ENCODE results near the gene ABHD1. TPM values are rescaled to one million over a fixed set of nuclear protein-coding genes. Genes with fewer than 3 reads are reported as not detected.

The ABHD1 gene
- total and polyA plus RNA-seq, 2 donors (not counting 1 experiment from before 2014, with no cell fraction given), result 0.08 to 0.17 TPM

DNA sequence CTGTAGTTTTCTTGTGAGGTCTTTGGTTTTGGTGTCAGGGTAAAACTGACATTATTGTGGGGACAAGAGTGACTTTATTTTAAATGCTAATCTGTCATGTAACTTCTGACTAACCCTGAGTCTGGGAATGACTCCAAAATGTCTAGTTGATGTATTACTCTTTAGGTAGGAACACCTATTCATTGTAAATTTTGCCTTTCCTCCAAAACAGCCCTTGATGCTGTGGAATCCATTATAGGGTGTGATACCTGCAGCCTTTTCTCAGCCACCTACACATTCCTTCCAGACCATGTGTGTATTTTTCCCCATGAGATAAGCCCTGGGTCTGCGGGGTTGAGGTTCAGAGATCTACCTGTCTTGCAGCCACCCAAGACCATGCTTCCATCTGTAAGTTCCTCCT is 19.7 kb downstream of the ABHD1 start:
- Histone ChIP-seq H3K9me3 (ENCODE audit: control insufficient read depth, insufficient read depth, low read depth, low read length) (no peaks in the 10 kb centered on the region), H3K4me1 (ENCODE audit: control insufficient read depth, extremely low read depth, insufficient read depth, low read length) (no peaks in the 10 kb centered on the region), H3K4me2 (ENCODE audit: extremely low read depth, insufficient read depth, low read length) (no peak overlapping the region), H3K4me3 (replicated peaks in 1 of 4; ENCODE audit: control extremely low read depth in 1 of 4, insufficient read depth in 1 of 4, low read depth in 3 of 4, low read length in 4 of 4) (no peak overlapping the region), H3K36me3 (ENCODE audit: control insufficient read depth, insufficient read depth, low read length) (no peaks in the 10 kb centered on the region), H2AFZ (ENCODE audit: low read length) (no peak overlapping the region), H3K27me3 (ENCODE audit: control insufficient read depth, insufficient read depth, low read length) (peaks cover 19% of the 10 kb centered on the region), H4K20me1 (ENCODE audit: control insufficient read depth, extremely low read depth, insufficient read depth, low read length) (no peaks in the 10 kb centered on the region), H3K9ac (ENCODE audit: insufficient read depth, low read length) (no peak overlapping the region), H3K79me2 (ENCODE audit: control insufficient read depth, insufficient read depth, low read length) (no peaks in the 10 kb centered on the region), H3K27ac (ENCODE audit: insufficient read depth, low read length) (no peak overlapping the region)
- DNase-seq (ENCODE audit: low read depth in 2 of 2), result no peak
- TF ChIP-seq, protein P1, sequence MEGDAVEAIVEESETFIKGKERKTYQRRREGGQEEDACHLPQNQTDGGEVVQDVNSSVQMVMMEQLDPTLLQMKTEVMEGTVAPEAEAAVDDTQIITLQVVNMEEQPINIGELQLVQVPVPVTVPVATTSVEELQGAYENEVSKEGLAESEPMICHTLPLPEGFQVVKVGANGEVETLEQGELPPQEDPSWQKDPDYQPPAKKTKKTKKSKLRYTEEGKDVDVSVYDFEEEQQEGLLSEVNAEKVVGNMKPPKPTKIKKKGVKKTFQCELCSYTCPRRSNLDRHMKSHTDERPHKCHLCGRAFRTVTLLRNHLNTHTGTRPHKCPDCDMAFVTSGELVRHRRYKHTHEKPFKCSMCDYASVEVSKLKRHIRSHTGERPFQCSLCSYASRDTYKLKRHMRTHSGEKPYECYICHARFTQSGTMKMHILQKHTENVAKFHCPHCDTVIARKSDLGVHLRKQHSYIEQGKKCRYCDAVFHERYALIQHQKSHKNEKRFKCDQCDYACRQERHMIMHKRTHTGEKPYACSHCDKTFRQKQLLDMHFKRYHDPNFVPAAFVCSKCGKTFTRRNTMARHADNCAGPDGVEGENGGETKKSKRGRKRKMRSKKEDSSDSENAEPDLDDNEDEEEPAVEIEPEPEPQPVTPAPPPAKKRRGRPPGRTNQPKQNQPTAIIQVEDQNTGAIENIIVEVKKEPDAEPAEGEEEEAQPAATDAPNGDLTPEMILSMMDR (conservative IDR thresholded peaks at IDR 0.05 in 1 of 2, IDR thresholded peaks at IDR 0.05 in 1 of 2; ENCODE audit: low read depth in 1 of 2, low read length in 2 of 2), result no peak
- no peak for TF ChIP-seq EZH2 (IDR thresholded peaks at IDR 0.05; ENCODE audit: low read length, missing control alignments)

DNA sequence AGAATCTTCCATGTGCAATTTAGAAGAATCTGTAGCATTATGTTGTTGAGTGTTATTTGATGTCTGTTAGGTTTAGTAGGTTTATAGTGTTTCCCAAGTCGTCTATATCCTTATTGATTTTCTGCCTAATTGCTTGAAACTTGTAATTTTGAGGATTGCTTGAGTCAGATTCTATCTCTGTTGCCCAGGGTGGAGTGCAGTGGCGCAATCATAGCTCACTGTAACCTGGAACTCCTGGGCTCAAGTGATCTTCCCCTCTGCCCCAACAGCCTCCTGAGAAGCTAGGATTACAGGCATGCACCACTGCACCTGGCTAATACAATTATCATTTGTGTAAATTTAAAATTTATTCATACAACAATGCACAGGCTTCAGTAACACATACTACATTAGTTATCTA is 22.1 kb downstream of the ABHD1 start:
- Histone ChIP-seq H3K4me1 (ENCODE audit: control insufficient read depth, extremely low read depth, insufficient read depth, low read length) (no peaks in the 10 kb centered on the region), H3K79me2 (ENCODE audit: control insufficient read depth, insufficient read depth, low read length) (no peaks in the 10 kb centered on the region), H3K36me3 (ENCODE audit: control insufficient read depth, insufficient read depth, low read length) (no peaks in the 10 kb centered on the region), H3K9me3 (ENCODE audit: control insufficient read depth, insufficient read depth, low read depth, low read length) (no peaks in the 10 kb centered on the region), H2AFZ (ENCODE audit: low read length) (no peak overlapping the region), H4K20me1 (ENCODE audit: control insufficient read depth, extremely low read depth, insufficient read depth, low read length) (no peaks in the 10 kb centered on the region), H3K4me2 (ENCODE audit: extremely low read depth, insufficient read depth, low read length) (no peak overlapping the region), H3K27ac (ENCODE audit: insufficient read depth, low read length) (no peak overlapping the region), H3K4me3 (replicated peaks in 1 of 4; ENCODE audit: control extremely low read depth in 1 of 4, insufficient read depth in 1 of 4, low read depth in 3 of 4, low read length in 4 of 4) (no peak overlapping the region), H3K27me3 (ENCODE audit: control insufficient read depth, insufficient read depth, low read length) (peaks cover 33% of the 10 kb centered on the region), H3K9ac (ENCODE audit: insufficient read depth, low read length) (no peak overlapping the region)
- TF ChIP-seq, protein P1 (conservative IDR thresholded peaks at IDR 0.05 in 1 of 2, IDR thresholded peaks at IDR 0.05 in 1 of 2; ENCODE audit: low read depth in 1 of 2, low read length in 2 of 2), result no peak
- no peak for TF ChIP-seq EZH2 (IDR thresholded peaks at IDR 0.05; ENCODE audit: low read length, missing control alignments)
- DNase-seq (ENCODE audit: low read depth in 2 of 2), result no peak

DNA sequence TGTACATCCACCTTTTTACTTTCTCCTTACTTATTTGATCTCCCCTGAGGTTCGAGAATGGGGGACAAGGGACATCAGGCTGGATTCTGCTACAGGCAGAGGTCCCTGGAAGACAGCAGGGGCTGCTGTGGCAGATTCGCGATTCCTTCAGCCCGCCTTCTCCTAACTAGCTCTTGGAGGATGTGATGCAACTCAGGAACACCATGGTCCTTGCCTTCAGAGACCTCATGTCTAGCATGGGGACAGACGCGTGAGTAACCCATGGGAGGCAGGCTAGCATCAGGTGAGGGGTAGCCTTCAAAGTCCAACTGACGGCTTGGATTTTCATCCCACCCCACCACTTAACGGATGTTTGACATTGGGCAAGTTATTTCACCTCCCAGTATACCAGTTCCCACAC is 24.3 kb downstream of the ABHD1 start:
- no peak overlapping the region for H3K4me2 ChIP-seq (ENCODE audit: extremely low read depth, insufficient read depth, low read length)
- no peaks in the 10 kb centered on the region for H3K9me3 ChIP-seq (ENCODE audit: control insufficient read depth, insufficient read depth, low read depth, low read length)
- H3K4me3 ChIP-seq (replicated peaks in 1 of 4; ENCODE audit: control extremely low read depth in 1 of 4, insufficient read depth in 1 of 4, low read depth in 3 of 4, low read length in 4 of 4), result no peak overlapping the region
- no peak overlapping the region for H3K27ac ChIP-seq (ENCODE audit: insufficient read depth, low read length)
- H3K79me2 ChIP-seq (ENCODE audit: control insufficient read depth, insufficient read depth, low read length), result no peaks in the 10 kb centered on the region
- H2AFZ ChIP-seq (ENCODE audit: low read length), result no peak overlapping the region
- H3K36me3 ChIP-seq (ENCODE audit: control insufficient read depth, insufficient read depth, low read length), result no peaks in the 10 kb centered on the region
- peaks cover 28% of the 10 kb centered on the region for H3K27me3 ChIP-seq (ENCODE audit: control insufficient read depth, insufficient read depth, low read length)
- H4K20me1 ChIP-seq (ENCODE audit: control insufficient read depth, extremely low read depth, insufficient read depth, low read length), result no peaks in the 10 kb centered on the region
- TF ChIP-seq EZH2 (IDR thresholded peaks at IDR 0.05; ENCODE audit: low read length, missing control alignments), result no peak
- TF ChIP-seq, protein P1 (conservative IDR thresholded peaks at IDR 0.05 in 1 of 2, IDR thresholded peaks at IDR 0.05 in 1 of 2; ENCODE audit: low read depth in 1 of 2, low read length in 2 of 2), result no peak
- no peaks in the 10 kb centered on the region for H3K4me1 ChIP-seq (ENCODE audit: control insufficient read depth, extremely low read depth, insufficient read depth, low read length)
- no peak overlapping the region for H3K9ac ChIP-seq (ENCODE audit: insufficient read depth, low read length)
- no peak for DNase-seq (ENCODE audit: low read depth in 2 of 2)
